GM10248 (cell line): ENCODE measurements around the gene TRMT11.
"Not testable (repeated sequence)": the region's sequence is repeated elsewhere in the genome, so short reads cannot be mapped to it uniquely, and the experiment has no call there.

ENCODE experiments used
- CTCF ChIA-PET: fragments of 300-600 bp; sonication (Branson Sonifier 250); formaldehyde crosslinking; extraction: SDS; loops from one replicate; lab custom pipeline; 2021; ENCODE audit warnings: antibody characterized with exemption; lab: Yijun Ruan, JAX
- POLR2A ChIA-PET: fragments of 350-650 bp; sonication (Branson Sonifier 250); formaldehyde crosslinking; extraction: SDS; loops from one replicate; lab custom pipeline; 2020; ENCODE audit warnings: antibody characterized with exemption; lab: Yijun Ruan, JAX
- DNase-seq: peaks from one replicate; pipeline ENCODE4 v3.0.0; 2012; ENCODE audit errors: extremely low spot score
- CTCF ChIP-seq: IDR thresholded peaks from 2 replicates; pipeline ENCODE4 v1.5.1; 2012; ENCODE audit warnings: mild to moderate bottlenecking, low read depth; ENCODE audit errors: extremely low read depth, missing control alignments, control extremely low read depth

TRMT11 gene

GRCh38 chr6:125961117-125961516 lies 25.2 kb upstream of the TRMT11 start:
- no peak for DNase-seq
- CTCF ChIA-PET, result interaction anchor here (1.0 to 12.1 kb wide), 7 partner anchors 9 to 180 kb away, joined by 3 to 241 read pairs (median 8); partner anchors contain the start of genes NCOA7 and TRMT11
- POLR2A ChIA-PET, result no interaction called here
- no peak for TF ChIP-seq CTCF

GRCh38 chr6:125962900-125963497 lies 23.3 kb upstream of the TRMT11 start:
- no peak for DNase-seq
- TF ChIP-seq CTCF, result no peak
- ChIA-PET POLR2A (no interaction called here), CTCF (interaction anchor here (0.9 to 12.1 kb wide), 6 partner anchors 11 to 661 kb away, joined by 3 to 241 read pairs (median 13); partner anchors contain the start of genes HDDC2 and NCOA7)

- ChIA-PET CTCF (interaction anchor here (0.8 to 4.7 kb wide), 7 partner anchors 8 to 58 kb away, joined by 3 to 36 read pairs (median 6); partner anchors contain the start of gene HINT3), POLR2A (no interaction called here)
- no peak for TF ChIP-seq CTCF
- DNase-seq, result no peak
These were observed 22.5 kb upstream of the TRMT11 start for GRCh38 chr6:125963817-125964216.

- ChIA-PET CTCF (interaction anchor here (1.3 to 5.2 kb wide), 2 partner anchors 10 to 60 kb away, joined by 5 to 53 read pairs; partner anchors contain the start of gene HINT3), POLR2A (no interaction called here)
- no peak for TF ChIP-seq CTCF
- no peak for DNase-seq
These were observed 19.8 kb upstream of the TRMT11 start for GRCh38 chr6:125966569-125966968.

- no peak for DNase-seq
- ChIA-PET POLR2A (no interaction called here), CTCF (interaction anchor here (1.5 to 5.2 kb wide), 2 partner anchors 9 to 12 kb away, joined by 4 to 53 read pairs; partner anchors contain the start of gene HINT3)
- no peak for TF ChIP-seq CTCF
These were observed 17.8 kb upstream of the TRMT11 start for GRCh38 chr6:125968493-125968892.

- no peak for DNase-seq
- no peak for TF ChIP-seq CTCF
- ChIA-PET POLR2A (no interaction called here), CTCF (interaction anchor here (1.0 to 5.2 kb wide), 13 partner anchors 10 to 660 kb away, joined by 3 to 53 read pairs (median 8); partner anchors contain the start of genes HINT3, NCOA7 and TRMT11)
These were observed 15.6 kb upstream of the TRMT11 start for GRCh38 chr6:125970760-125971159.

GRCh38 chr6:125972478-125972877 lies 13.9 kb upstream of the TRMT11 start:
- POLR2A ChIA-PET, result not testable (repeated sequence)
- CTCF ChIA-PET, result interaction anchor here (2.0 to 4.8 kb wide), 6 partner anchors 8 to 190 kb away, joined by 8 to 36 read pairs (median 16); partner anchors contain the start of gene NCOA7

More at GRCh38 chr6:125972478-125972877, 13.9 kb upstream of the TRMT11 start:
- not testable (repeated sequence) for DNase-seq
